GM21381 (cell line): Measurements from ENCODE around the gene PIGK.

Experiments
- ATAC-seq: cut with Tn5 transposase; IDR thresholded peaks from one replicate; pipeline ENCODE4 v1.9.1; 2021; ENCODE audit warnings: mild to moderate bottlenecking, moderate library complexity; ENCODE audit not compliant: unreplicated experiment

PIGK gene

GRCh38 chr1:77100875-77101274, 118.4 kb downstream of the PIGK start:
- no peak for ATAC-seq

GRCh38 chr1:77096496-77097255, 122.6 kb downstream of the PIGK start:
- ATAC-seq = no peak

- no peak for ATAC-seq
Observed at GRCh38 chr1:77095236-77095635, 124.0 kb downstream of the PIGK start.

- no peak for ATAC-seq
Observed at GRCh38 chr1:77089756-77090155, 129.5 kb downstream of the PIGK start.

GRCh38 chr1:77085109-77085508, 134.1 kb downstream of the PIGK start:
- ATAC-seq = no peak

GRCh38 chr1:77084457-77084856, 134.8 kb downstream of the PIGK start:
- ATAC-seq = no peak

- no peak for ATAC-seq
Observed at GRCh38 chr1:77081834-77082233, 137.4 kb downstream of the PIGK start.

GRCh38 chr1:77076759-77077158, 142.5 kb downstream of the PIGK start:
- no peak for ATAC-seq

- no peak for ATAC-seq
Observed at GRCh38 chr1:77068013-77068412, 151.2 kb downstream of the PIGK start.

GRCh38 chr1:77065693-77066342, 153.4 kb downstream of the PIGK start:
- ATAC-seq = no peak

GRCh38 chr1:77064246-77064645, 155.0 kb downstream of the PIGK start:
- ATAC-seq = no peak

GRCh38 chr1:77063118-77063517, 156.1 kb downstream of the PIGK start:
- ATAC-seq = no peak

GRCh38 chr1:77061162-77061561, 158.1 kb downstream of the PIGK start:
- no peak for ATAC-seq

GRCh38 chr1:77060000-77060399, 159.2 kb downstream of the PIGK start:
- no peak for ATAC-seq

- no peak for ATAC-seq
Observed at GRCh38 chr1:77057994-77058585, 161.1 kb downstream of the PIGK start.

- no peak for ATAC-seq
Observed at GRCh38 chr1:77056525-77056924, 162.7 kb downstream of the PIGK start.

GRCh38 chr1:77051425-77051824, 167.8 kb downstream of the PIGK start:
- ATAC-seq = no peak

GRCh38 chr1:77048615-77049005, 170.6 kb downstream of the PIGK start:
- no peak for ATAC-seq

GRCh38 chr1:77047978-77048614, 171.1 kb downstream of the PIGK start:
- ATAC-seq = no peak

- ATAC-seq = no peak
Observed at GRCh38 chr1:77047575-77047974, 171.7 kb downstream of the PIGK start.

- ATAC-seq = no peak
Observed at GRCh38 chr1:77044133-77044849, 174.9 kb downstream of the PIGK start.
